ENCODE measurements around the gene SLC39A11. TPM values are rescaled to one million over a fixed set of nuclear protein-coding genes. Genes with fewer than 3 reads are reported as not detected.

Gene SLC39A11
- total and polyA plus RNA-seq, 2 of the 13 experiments (the other 11 are each of a cell fraction or from before 2014, with no cell fraction given): 17.2 to 31.5 TPM

- TF ChIP-seq CAMTA2 (CRISPR knock-in tag; IDR thresholded peaks at IDR 0.05; ENCODE audit: borderline replicate concordance) (no peak), ZNF652 (CRISPR knock-in tag; IDR thresholded peaks at IDR 0.05; ENCODE audit: borderline replicate concordance, low read depth) (no peak), MXI1 (IDR thresholded peaks at IDR 0.05; ENCODE audit: borderline replicate concordance, low read depth, low read length) (no peak), ARNTL (CRISPR knock-in tag; IDR thresholded peaks at IDR 0.05) (no peak), ZNF790 (CRISPR knock-in tag; IDR thresholded peaks at IDR 0.05; ENCODE audit: borderline replicate concordance) (no peak), ZSCAN9 (CRISPR knock-in tag; IDR thresholded peaks at IDR 0.05; ENCODE audit: borderline replicate concordance) (no peak), ZNF432 (CRISPR knock-in tag; IDR thresholded peaks at IDR 0.05; ENCODE audit: borderline replicate concordance) (no peak), IRF2 (CRISPR knock-in tag; IDR thresholded peaks at IDR 0.05) (no peak; the same call in 1 of the 2 replicates), ZSCAN30 (CRISPR knock-in tag; IDR thresholded peaks at IDR 0.05) (no peak), NONO (IDR thresholded peaks at IDR 0.05) (no peak), NONO (CRISPR knock-in tag; conservative IDR thresholded peaks at IDR 0.05) (no peak), ZIK1 (CRISPR knock-in tag; IDR thresholded peaks at IDR 0.05; ENCODE audit: borderline replicate concordance, low read depth) (no peak), ZNF781 (CRISPR knock-in tag; IDR thresholded peaks at IDR 0.05; ENCODE audit: borderline replicate concordance, not compliant biosample characterization) (peak; percentile 28)
- TF ChIP-seq, protein P1, sequence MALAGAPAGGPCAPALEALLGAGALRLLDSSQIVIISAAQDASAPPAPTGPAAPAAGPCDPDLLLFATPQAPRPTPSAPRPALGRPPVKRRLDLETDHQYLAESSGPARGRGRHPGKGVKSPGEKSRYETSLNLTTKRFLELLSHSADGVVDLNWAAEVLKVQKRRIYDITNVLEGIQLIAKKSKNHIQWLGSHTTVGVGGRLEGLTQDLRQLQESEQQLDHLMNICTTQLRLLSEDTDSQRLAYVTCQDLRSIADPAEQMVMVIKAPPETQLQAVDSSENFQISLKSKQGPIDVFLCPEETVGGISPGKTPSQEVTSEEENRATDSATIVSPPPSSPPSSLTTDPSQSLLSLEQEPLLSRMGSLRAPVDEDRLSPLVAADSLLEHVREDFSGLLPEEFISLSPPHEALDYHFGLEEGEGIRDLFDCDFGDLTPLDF (CRISPR knock-in tag; IDR thresholded peaks at IDR 0.05): no peak
- TF ChIP-seq, protein P2, sequence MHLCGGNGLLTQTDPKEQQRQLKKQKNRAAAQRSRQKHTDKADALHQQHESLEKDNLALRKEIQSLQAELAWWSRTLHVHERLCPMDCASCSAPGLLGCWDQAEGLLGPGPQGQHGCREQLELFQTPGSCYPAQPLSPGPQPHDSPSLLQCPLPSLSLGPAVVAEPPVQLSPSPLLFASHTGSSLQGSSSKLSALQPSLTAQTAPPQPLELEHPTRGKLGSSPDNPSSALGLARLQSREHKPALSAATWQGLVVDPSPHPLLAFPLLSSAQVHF (CRISPR knock-in tag; IDR thresholded peaks at IDR 0.05): no peak
- TF ChIP-seq, protein P3, sequence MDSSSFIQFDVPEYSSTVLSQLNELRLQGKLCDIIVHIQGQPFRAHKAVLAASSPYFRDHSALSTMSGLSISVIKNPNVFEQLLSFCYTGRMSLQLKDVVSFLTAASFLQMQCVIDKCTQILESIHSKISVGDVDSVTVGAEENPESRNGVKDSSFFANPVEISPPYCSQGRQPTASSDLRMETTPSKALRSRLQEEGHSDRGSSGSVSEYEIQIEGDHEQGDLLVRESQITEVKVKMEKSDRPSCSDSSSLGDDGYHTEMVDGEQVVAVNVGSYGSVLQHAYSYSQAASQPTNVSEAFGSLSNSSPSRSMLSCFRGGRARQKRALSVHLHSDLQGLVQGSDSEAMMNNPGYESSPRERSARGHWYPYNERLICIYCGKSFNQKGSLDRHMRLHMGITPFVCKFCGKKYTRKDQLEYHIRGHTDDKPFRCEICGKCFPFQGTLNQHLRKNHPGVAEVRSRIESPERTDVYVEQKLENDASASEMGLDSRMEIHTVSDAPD (CRISPR knock-in tag; IDR thresholded peaks at IDR 0.05): no peak
- TF ChIP-seq, protein P4, sequence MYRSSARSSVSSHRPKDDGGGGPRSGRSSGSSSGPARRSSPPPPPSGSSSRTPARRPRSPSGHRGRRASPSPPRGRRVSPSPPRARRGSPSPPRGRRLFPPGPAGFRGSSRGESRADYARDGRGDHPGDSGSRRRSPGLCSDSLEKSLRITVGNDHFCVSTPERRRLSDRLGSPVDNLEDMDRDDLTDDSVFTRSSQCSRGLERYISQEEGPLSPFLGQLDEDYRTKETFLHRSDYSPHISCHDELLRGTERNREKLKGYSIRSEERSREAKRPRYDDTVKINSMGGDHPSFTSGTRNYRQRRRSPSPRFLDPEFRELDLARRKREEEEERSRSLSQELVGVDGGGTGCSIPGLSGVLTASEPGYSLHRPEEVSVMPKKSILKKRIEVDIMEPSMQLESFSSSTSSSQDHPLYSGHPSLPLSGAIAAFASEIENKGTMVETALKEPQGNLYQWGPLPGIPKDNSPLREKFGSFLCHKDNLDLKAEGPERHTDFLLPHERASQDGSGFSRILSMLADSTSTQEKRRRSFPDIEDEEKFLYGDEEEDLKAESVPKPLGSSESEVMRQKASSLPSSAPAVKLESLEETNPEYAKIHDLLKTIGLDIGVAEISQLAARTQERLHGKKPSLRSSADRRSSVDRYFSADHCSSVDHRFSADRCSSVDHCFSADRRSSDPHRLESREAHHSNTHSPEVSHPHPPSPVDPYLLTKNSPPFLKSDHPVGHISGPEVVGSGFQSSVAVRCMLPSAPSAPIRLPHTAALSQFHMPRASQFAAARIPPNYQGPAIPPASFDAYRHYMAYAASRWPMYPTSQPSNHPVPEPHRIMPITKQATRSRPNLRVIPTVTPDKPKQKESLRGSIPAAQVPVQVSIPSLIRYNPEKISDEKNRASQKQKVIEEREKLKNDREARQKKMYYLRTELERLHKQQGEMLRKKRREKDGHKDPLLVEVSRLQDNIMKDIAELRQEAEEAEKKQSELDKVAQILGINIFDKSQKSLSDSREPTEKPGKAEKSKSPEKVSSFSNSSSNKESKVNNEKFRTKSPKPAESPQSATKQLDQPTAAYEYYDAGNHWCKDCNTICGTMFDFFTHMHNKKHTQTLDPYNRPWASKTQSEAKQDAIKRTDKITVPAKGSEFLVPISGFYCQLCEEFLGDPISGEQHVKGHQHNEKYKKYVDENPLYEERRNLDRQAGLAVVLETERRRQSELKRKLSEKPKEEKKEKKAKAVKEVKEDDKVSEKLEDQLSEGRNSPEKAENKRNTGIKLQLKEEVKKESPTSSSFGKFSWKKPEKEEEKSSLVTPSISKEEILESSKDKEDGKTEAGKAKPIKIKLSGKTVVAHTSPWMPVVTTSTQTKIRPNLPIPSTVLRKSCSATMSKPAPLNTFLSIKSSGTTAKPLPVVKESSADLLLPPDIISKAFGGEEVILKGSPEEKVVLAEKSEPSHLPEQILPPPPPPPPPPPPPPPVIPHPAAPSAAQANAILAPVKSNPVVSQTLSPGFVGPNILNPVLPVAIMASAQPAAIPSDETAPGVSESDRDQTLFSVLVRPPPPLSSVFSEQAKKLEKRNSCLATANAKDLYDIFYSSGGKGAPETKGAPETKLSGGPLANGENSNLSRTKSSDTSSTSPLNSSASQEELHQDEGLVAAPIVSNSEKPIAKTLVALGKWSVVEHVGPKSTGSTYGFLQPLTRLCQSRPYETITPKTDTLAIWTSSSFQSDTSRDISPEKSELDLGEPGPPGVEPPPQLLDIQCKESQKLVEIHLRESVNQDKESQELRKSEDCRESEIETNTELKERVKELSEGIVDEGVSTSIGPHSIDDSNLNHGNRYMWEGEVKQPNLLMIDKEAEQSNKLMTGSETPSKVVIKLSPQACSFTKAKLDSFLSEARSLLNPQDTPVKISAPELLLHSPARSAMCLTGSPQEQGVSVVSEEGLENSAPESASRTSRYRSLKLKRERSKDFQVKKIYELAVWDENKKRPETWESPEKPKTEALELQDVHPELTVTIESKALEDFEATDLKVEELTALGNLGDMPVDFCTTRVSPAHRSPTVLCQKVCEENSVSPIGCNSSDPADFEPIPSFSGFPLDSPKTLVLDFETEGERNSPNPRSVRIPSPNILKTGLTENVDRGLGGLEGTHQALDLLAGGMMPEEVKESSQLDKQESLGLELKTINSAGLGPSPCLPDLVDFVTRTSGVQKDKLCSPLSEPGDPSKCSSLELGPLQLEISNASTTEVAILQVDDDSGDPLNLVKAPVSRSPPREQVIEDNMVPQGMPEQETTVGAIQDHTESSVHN (CRISPR knock-in tag; IDR thresholded peaks at IDR 0.05): no peak
Measured at GRCh38 chr17:72749119-72749572, 343.3 kb downstream of the SLC39A11 start (continued).

Measured in HepG2 (cell line).